CD4-positive, alpha-beta T cell treated with Interleukin-4 for 4 hours (primary cell): Measurements from ENCODE around the gene SMARCC1.
"Not testable (repeated sequence)": the region's sequence is repeated elsewhere in the genome, so short reads cannot be mapped to it uniquely, and the experiment has no call there.

Source experiments
- DNase-seq: peaks from one replicate; pipeline ENCODE4 v3.0.0-alpha.2; 2020

The SMARCC1 gene

DNA sequence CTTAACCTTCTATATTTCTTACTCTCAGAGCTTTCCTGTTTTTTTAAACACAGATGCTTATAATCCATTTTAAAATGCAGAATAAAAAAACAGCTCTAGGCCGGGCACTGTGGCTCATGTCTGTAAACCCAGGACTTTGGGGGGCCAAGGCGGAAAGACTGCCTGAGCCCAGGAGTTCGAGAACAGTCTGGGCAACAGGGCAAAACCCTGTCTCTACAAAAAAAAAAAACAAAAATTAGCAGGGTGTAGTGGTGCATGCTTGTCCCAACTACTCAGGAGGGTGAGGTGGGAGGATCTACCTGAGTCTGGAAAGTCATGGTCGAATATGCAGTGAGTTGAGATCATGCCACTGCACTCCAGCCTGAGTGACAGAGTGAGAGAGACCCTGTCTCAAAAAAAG is 15.5 kb downstream of the SMARCC1 start:
- DNase-seq: no peak

DNA sequence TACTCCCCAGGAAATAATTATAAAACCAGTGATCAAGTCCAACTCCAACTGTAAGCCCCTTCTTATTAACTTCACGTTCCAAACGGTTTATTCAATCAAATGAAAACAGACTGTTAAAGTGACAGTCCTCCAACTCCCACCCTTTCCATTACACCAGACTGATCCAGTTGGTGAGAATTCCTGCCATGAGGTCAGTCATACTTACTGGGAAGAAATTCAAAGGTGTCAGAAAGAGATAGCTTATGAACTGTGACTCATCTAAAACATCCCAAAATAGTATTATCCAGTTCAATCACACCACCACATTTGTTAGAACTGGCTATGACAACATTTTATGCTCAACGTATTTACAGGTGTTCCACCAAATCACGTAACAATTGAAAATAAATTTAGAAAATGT is 19.5 kb downstream of the SMARCC1 start:
- DNase-seq: no peak

DNA sequence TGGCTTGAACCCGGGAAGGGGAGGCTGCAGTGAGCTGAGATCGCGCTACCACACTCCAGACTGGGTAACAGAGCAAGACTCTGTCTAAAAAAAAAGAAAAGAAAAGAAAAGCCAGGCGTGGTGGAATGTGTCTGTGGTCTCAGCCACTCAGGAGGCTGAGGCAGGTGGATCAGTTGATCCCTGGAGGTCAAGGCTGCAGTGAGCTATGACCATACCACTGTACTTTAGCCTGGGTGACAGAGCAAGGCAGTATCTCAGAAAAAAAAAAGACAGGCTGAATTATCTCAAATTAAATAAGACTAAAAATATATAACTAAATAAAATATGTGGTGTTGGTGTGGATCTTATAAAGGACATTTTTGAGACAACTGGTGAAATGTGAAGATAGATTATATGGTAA is 20.6 kb downstream of the SMARCC1 start:
- no peak for DNase-seq

DNA sequence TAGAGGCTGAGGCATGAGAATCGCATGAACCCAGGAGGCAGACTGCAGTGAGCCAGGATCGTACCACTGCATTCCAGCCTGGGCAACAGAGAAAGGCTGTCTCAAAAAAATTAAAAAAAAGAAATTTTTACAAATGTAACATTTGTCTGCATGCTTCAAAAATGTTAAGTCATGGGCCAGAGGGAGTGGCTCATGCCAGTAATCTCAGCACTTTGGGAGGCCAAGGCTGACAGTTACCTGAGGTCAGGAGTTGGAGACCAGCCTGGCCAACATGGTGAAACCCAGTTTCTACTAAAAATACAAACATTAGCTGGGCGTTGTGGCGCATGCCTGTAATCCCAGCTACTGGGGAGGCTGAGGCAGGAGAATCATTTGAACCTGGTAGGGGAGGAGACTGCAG is 21.5 kb downstream of the SMARCC1 start:
- DNase-seq: not testable (repeated sequence)

DNA sequence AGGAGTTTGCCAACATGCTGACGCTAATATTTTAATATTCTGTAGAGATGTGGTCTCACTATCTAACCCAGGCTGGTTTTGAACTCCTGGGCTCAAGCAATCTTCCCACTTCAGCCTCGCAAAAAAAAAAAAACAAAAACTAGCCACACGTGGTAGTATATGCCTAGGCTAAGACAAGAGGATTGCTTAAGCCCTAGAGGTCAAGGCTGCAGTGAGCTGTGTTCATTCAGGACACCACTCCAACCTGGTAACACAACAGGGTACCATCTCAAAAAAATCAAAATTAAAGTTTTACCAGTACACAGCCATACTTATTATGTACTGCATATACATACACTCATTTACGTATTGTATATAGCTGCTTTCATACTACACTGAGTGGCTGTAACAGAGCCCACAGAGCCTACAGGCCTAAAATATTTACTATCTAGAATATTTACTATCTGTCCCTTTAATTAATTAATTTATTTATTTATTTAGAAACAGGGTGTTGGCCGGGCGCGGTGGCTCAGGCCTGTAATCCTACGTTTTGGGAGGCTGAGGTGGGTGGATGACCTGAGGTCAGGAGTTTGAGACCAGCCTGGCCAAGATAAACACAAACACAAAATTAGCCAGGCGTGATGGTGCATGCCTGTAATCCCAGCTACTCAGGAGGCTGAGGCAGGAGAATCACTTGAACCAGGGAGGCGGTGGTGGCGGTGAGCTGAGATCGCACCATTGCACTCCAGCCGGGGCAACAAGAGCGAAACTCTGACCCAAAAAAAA is 23.2 kb downstream of the SMARCC1 start:
- DNase-seq: no peak

DNA sequence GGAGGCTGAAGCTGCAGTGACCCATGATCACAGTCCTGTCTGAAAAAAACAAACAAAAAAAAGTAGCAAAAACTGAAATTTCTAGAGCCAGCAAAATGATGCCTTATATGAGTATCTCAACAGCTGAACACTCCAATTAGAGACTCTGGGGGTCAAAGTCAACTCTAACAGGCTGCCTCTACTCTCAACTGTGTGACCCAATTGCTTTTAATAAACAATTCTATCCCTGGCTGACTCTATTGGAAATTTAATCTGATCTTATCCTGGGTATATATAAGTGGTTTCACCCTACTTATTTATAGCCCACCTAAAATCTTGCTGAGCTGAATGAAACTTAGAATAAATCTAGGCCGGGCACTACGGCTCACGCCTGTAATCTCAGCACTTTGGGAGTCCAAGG is 29.0 kb downstream of the SMARCC1 start:
- no peak for DNase-seq

DNA sequence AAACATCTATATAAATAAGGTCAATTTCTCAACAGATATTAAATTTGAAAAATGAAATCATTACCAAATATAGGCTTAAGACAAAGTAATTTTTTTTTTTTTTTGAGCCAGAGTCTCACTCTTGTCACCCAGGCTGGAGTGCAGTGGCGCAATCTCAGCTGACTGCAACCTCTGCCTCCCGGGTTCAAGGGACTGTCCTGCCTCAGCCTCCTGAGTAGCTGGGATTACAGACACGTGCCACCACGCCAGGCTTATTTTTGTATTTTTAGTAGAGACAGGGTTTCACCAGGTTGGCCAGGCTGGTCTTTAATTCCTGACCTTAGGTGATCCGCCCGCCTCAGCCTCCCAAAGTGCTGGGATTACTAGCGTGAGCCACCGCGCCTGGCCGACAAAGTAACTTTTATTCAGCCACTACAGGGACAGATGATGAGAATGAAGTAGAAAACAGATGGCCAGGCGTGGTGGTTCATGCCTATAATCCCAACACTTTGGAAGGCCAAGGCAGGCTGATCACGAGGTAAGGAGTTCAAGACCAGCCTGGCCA is 30.8 kb downstream of the SMARCC1 start:
- not testable (repeated sequence) for DNase-seq

DNA sequence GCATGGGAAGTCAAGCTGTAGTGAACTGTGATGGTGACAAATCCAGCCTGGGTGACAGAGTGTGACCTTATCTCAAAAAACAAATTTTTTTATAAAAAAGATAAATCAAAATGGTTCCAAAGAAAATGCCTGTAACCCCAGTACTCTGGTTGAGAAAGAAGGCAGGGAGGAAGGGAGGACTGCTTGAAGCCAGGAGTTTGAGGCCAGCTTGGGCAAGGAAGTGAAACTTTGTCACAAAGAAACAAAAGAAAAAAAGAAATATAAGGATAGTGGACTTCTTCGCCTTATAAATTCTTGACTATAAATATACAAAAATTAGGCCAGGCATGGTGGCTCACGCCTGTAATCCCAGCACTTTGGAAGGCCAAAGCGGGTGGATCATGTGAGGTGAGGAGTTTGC is 34.1 kb downstream of the SMARCC1 start:
- no peak for DNase-seq

DNA sequence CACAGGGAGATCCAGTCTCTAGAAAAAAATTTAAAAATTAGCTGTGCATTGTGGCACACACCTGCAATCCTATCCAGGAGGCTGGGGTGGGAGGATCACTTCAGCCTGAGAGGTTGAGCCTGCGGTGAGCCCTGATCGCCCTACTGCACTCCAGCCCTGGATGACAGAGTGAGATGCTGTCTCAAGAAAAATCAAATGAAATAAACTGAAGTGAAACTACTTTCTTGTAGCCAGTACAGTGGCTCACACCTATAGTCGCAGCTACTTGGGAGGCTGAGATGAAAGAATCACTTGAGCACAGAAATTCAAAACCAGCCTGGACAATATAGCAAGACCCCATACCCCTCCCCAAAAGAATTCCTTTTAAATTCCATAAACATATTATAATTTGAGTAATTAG is 35.4 kb downstream of the SMARCC1 start:
- no peak for DNase-seq

DNA sequence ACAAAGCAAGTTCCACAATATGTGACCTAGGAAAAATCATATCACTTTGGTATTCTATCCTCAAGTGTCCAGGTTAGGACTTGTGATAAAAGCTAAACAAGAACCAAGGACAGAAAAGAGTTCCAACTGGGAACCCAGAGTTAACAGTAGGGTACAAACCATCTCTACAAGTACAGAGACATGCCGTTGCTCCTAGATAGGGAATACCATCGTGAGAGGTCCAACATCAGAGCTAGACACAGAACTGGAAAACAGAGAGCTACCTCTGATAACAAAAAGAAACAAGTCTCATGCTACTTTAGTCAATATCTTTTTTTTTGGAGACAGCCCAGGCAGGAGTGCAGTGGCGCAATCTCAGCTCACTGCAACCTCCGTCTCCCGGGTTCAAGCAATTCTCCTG is 37.8 kb downstream of the SMARCC1 start:
- no peak for DNase-seq

DNA sequence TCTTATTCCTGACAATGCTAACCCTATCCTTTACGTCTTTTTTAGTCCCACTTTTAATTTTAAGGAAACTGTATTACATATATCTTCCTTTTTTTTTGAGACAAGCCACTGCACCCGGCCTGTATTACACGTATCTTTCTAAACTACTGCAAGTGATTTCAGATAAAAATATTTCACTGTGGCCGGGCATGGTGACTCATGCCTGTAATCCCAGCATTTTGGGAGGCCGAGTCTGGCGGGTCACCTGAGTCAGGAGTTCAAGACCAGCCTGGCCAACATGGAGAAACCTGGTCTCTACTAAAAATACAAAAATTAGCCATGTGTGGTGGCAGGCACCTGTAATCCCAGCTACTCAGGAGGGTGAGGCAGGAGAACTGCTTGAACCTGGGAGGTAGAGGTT is 38.3 kb downstream of the SMARCC1 start:
- DNase-seq: not testable (repeated sequence)

DNA sequence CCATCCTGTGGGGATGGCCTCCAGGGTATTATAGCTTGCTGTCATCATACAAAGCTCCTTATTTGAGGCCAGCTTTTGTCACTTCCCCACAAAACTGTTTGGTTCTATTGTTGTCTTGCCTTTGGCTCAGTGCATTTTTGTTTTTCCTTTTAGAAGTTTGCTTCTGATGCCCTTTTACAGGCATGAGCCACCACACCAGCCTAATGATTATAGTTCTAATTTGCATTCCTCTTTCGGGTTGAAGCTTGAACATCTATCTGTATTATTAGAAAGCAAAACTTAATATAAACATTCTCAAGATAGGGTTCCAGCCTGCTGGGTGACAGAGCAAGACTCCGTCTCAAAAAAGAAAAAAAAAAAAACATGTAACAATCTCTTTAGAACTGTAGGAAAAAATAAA is 39.8 kb downstream of the SMARCC1 start:
- no peak for DNase-seq

DNA sequence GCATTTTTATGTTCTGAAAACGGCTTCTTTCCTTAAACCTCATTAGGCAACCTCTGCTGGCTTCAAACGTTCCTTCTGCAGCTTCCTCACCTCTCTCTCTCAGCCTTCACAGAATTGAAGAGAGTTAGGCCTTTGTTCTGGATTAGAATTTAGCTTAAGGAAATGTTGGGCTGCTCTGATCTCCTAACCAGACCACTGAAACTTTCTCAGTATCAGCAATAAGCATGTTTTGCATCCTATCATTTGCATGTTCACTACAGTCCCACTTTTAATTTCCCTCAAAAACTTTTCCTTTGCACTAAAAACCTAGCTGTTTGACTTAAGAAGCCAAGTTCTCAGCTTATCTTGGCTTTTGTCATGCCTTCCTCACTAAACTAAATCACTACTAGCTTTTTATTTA is 49.5 kb downstream of the SMARCC1 start:
- no peak for DNase-seq

DNA sequence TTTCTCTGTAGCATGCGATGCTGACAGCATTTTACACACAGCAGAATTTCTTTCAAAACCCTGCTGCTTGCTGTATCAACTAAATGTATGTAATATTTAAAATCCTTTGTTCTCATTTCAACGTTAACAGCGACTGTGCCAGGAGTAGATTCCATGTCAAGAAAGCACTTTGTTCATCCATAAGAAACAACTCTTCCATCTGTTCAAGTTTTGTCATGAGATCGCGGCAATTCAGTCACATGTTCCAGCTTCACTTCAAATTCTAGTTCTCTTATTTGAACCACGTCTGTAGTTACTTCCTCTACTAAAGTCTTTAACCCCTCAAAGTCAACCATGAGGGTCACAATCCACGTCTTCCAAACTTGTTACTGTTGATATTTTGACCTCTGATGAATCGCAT is 50.6 kb downstream of the SMARCC1 start:
- no peak for DNase-seq

DNA sequence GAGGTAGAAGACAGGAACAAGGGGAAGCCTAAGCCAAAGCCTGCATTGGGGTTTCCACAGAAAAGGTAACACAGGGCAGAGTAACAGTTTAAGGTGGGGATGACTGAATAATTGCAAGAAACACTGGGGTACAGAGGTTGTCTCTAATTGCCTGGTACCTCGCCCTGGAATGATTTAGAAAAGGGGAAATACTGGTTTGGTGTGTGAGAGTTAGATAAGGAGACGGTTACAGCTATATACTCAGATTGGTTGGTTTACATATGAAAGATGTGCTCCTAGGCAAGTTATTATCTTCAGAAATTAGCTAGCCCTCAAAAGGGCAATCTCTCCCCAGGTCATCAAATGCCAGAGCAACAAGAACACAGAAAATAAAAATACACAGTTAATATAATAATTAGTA is 58.8 kb downstream of the SMARCC1 start:
- no peak for DNase-seq

DNA sequence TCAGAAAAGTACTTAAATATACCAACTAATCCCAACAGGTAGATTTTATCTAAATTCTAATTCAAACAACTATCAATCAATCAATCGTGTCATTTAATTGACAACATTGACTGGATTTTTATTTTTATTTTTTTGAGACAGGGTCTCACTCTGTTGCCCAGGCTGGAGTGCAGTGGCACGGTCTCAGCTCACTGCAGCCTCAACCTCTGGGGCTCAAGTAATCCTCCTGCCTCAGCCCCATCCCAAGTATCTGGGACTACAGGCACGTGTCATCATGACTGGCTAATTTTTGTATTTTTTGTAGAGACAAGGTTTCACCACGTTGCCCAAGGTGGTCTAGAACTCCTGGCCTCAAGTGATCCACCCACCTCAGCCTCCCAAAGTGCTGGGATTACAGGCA is 64.2 kb downstream of the SMARCC1 start:
- not testable (repeated sequence) for DNase-seq

DNA sequence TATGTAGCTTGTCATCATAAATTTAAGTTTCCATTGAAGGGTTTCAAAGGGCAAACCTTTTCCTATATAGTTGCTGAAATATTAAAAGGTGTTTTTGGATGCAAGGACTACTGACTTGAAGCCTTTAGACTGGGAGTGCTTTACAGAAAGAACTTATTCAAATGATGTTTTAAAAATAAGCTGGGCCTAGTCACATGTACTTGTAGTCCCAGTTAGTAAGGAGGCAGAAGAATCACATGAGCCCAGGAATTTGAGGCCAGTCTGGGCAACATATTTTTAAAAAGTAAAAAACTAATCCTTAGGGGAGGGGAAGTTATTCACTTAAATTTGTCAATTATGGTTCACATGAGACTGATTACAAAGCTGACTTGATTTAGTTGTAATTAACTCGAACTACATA is 65.0 kb downstream of the SMARCC1 start:
- DNase-seq: no peak

DNA sequence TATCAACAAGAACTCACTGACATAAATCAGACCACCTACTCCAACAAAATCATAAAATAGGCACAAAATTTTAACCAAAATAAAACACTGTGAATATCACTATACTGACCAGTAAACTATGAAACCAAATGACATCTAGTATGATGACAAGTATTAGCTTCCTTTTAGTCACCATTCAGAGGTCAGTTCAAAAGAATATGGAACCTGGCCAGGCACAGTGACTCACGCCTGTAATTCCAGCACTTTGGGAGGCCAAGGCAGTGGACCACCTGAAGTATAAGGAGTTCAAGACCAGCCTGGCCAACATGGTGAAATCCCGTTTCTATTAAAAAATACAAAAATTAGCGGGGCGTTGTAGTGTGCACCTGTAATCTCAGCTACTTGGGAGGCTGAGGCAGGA is 65.8 kb downstream of the SMARCC1 start:
- DNase-seq: no peak

DNA sequence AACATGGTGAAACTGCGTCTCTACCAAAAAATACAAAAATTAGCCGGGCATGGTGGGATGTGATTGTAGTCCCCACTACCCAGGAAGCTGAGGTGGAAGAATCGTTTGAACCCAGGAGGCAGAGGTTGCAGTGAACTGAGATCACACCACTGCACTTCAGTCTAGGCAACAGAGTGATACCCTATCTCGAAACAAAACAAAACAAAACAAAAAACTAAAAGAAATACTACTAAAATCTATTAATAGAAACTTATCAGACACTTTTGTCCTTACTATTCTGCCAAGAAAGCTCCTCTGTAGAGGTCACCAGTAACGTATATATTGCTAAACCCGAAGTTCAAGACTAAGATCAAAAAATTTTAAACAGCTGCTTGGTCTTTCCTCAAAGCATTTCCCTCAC is 67.1 kb downstream of the SMARCC1 start:
- no peak for DNase-seq

DNA sequence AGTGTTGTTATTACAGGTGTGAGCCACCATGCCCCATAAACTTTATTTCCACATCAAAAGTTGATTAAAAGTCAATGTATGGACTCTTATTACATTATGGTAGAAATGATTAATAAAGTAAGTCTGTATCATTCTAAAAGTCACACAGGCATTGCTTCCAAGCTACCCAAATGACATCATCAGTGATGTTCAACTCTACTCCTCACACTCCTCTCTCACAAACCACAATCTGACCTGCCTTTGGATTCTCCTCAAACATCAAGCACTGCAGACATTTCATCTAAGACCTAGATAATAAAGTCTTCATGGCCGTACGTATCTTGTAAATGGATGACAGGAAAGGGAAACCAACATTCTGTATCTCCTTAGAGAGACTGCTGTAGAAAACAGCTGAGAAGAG is 68.0 kb downstream of the SMARCC1 start:
- DNase-seq: no peak

DNA sequence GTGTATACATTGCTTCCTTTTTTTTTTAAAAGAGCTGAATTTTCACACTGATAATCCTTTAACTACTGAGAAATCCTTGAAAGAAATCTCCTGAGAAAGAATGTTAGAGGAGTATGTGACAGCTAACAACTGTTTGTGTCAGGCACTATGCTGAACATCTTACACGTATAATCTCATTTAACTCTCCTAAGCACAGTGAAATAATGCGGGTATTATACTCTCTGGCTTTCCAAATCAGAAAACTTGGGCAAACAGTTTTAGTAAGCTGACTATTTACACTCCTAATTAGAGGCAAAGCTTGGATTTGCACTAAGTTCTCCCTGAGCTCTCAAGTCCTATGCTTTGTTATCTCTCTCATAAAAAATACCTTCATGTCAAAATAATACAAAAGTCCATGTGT is 69.3 kb downstream of the SMARCC1 start:
- DNase-seq: no peak

DNA sequence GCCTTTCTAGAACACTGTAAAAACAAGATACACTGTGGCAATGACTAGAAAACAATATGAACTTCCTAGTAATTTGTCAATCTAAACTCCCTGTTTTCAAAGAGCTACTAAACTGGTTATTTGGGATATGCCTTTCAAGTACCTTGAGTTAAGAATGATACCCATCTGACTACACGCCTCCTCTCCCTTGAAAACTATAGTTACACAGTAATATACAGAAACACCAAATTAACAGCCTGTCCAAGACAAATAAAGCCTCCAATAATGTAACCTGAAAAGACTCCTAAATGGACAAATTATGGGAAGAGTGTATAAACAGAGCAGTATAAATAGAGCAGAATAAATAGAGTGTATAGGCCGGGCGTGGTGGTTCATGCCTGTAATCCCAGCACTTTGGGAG is 70.1 kb downstream of the SMARCC1 start:
- DNase-seq: no peak

DNA sequence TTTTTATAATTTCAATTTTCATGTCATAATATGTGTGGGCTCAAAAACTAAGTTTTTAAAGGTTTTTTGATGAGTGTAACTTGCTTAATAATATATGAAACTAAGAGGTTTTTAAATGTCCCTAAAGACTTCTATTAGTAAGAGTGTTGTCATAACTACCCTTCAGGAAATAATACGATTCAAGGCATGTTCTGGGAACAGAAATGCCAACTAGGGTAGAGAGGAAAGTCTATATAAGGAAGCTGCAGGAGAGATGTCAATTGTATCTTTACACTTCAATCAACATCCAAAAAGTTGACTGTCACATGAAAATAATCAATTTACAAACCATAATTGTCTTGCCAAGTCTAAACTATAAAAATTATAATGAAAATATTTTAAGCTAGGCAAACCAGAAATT is 76.3 kb downstream of the SMARCC1 start:
- no peak for DNase-seq

DNA sequence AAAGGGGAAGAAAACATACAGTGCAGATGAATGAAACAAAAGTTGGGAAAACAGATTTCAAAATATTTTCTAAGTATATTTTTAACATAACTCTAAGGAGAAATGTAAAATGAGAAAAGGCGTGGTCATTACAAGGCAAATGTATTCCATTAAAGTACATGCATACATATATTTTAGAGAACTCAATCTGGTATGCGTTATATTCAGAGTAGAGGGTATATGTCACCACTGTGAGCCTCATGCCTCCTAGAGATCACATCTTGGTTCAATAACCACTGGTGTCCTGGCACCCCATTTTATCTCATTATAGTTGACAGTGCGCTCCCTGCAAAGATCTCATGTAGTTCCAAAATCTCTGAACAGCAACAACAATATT is 77.5 kb downstream of the SMARCC1 start:
- DNase-seq: no peak

DNA sequence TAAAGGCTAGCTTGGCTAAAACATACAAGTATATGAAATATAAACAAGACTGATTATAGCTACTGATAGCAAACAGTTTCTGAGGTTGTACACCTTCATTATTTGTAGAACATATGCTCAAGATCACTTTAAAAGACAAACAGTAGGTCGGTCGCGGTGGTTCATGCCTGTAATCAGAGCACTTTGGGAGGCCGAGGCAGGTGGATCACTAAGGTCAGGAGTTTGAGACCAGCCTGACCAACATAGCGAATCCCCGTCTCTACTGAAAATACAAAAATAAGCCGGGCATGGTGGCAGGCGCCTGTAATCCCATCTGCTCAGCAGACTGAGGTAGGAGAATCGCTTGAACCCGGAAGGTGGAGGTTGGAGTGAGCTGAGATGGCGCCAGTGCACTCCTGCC is 80.3 kb downstream of the SMARCC1 start:
- no peak for DNase-seq
